RPMI7951 (cell line): Measurements from ENCODE around the gene ARNT2. TPM values are rescaled to one million over a fixed set of nuclear protein-coding genes. Genes with fewer than 3 reads are reported as not detected.

ENCODE experiments used
- total RNA-seq: library from RNA; depleted of rRNA; stranded (reverse); fragments of >200 nt; shearing (Covaris generic); gene quantifications from 2 replicates; pipeline ENCODE4 v1.2.3, GENCODE V29; 2014; rRNA removed

The ARNT2 gene
- total RNA-seq, 1 experiment from 2014 or later: 2.3 TPM

Other genes with a start within 250 kb of the ARNT2 start
- under 0.01 TPM in 1 of 2 replicates, not detected in the other for gene CTXND1, start 152.2 kb upstream of the ARNT2 start, total RNA-seq